Fibroblast of the aortic adventitia (primary cell): ENCODE results near the gene AOAH. TPM values are rescaled to one million over a fixed set of nuclear protein-coding genes. Genes with fewer than 3 reads are reported as not detected.
"Not testable (repeated sequence)": the region's sequence is repeated elsewhere in the genome, so short reads cannot be mapped to it uniquely, and the experiment has no call there.

ENCODE experiments used
- DNase-seq: peaks from one replicate; pipeline ENCODE4 v3.0.0-alpha.2; 2010; ENCODE audit warnings: low read depth
- H3K4me3 ChIP-seq: 2 replicates; pipeline ENCODE4 v1.5.1; 2011; ENCODE audit warnings: low read depth, mild to moderate bottlenecking, control low read depth, low read length, moderate library complexity
- CTCF ChIP-seq: IDR thresholded peaks from 2 replicates; pipeline ENCODE4 v1.5.1; 2011; ENCODE audit warnings: mild to moderate bottlenecking, low read length, control low read depth, inconsistent platforms; ENCODE audit not compliant: insufficient read depth
- total RNA-seq: library from RNA; depleted of rRNA; stranded (reverse); fragments of >200 nt; gene quantifications from 2 replicates; pipeline ENCODE4 v1.2.3, GENCODE V29; 2012; ENCODE audit warnings: low replicate concordance

AOAH gene
- total RNA-seq, 1 donor, result not detected

- H3K4me3 ChIP-seq, result no peak overlapping the region
- no peak for TF ChIP-seq CTCF
- no peak for DNase-seq
Observed at GRCh38 chr7:36509962-36510361, 214.3 kb downstream of the AOAH start.

GRCh38 chr7:36507475-36508440, 216.5 kb downstream of the AOAH start:
- TF ChIP-seq CTCF, result no peak
- no peak overlapping the region for H3K4me3 ChIP-seq
- DNase-seq, result no peak

DNA sequence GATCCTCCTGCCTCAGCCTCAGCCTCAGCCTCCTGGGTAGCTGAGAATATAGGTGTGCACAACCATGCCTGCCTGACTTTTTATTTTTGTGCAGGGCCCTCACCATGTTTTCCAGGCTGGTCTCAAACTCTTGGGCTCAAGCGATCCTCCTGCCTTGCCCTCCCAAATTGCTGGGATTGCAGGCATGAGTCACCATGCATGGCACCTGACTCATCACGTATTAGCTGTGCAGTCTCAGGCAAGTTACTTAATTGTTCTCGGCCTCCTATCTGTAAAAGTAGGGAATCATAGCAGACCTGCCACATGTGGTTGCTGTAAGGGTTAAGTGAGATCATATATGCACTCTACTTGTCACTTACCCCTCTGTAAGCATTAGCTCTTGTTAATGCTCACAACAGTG, 217.5 kb downstream of the AOAH start:
- DNase-seq, result peak; percentile 39
- TF ChIP-seq CTCF, result no peak
- H3K4me3 ChIP-seq, result no peak overlapping the region

GRCh38 chr7:36506130-36506798, 218.0 kb downstream of the AOAH start:
- H3K4me3 ChIP-seq, result no peak overlapping the region
- DNase-seq, result no peak
- TF ChIP-seq CTCF, result no peak

- not testable (repeated sequence) for DNase-seq, H3K4me3 ChIP-seq
Observed at GRCh38 chr7:36504617-36505016, 219.7 kb downstream of the AOAH start.

DNA sequence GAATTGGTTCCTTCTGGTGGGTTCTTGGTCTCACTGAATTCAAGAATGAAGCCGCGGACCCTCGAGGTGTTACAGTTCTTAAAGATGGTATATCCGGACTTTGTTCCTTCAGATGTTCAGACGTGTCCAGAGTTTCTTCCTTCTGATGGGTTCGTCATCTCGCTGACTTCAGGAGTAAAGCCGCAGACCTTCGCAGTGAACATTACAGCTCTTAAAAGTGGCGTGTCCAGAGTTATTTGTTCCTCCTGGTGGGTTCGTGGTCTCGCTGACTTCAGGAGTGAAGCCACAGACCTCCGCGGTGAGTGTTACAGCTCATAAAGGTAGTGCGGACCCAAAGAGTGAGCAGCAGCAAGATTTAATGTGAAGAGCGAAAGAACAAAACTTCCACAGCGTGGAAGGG, 220.1 kb downstream of the AOAH start:
- H3K4me3 ChIP-seq, DNase-seq: not testable (repeated sequence)

- H3K4me3 ChIP-seq, result no peak overlapping the region
- no peak for TF ChIP-seq CTCF
- DNase-seq, result no peak
Observed at GRCh38 chr7:36497775-36498174, 226.5 kb downstream of the AOAH start.

- H3K4me3 ChIP-seq, result not testable (repeated sequence)
- DNase-seq, result peak; percentile 29
Observed at GRCh38 chr7:36497176-36497575, 227.1 kb downstream of the AOAH start.
